HepG2 (cell line): ENCODE results near the gene VPS18. TPM values are rescaled to one million over a fixed set of nuclear protein-coding genes. Genes with fewer than 3 reads are reported as not detected.
A peak's percentile ranks its signal among the peaks of the same experiment; 100 is the strongest.

Experiments used
- CREB1 ChIP-seq, 2 experiments: fragments of 450-650 bp in 1 of 2; IDR thresholded peaks; 2 replicates each; pipeline ENCODE4 v1.6.1; 2016 to 2017; ENCODE audit warnings: control low read depth in 1 of 2, mild to moderate bottlenecking in 1 of 2, missing compliant biosample characterization in 1 of 2, missing genetic modification characterization in 1 of 2
- CREM ChIP-seq, 2 experiments: sonication (generic) in 1 of 2; formaldehyde crosslinking in 1 of 2; IDR thresholded peaks; 2 replicates each; pipeline versions ENCODE4 v1.4.0 to v1.6.1; 2016 to 2020; ENCODE audit warnings: antibody characterized with exemption in 1 of 2, mild to moderate bottlenecking in 1 of 2, missing genetic modification reagents in 1 of 2
- EHMT2 ChIP-seq: fragments of 200-600 bp; sonication (generic); IDR thresholded peaks from 2 replicates; pipeline ENCODE4 v1.7.0; 2017; ENCODE audit warnings: antibody characterized with exemption, low read depth, low read length, borderline replicate concordance
- FOXA3 ChIP-seq: IDR thresholded peaks from 2 replicates; pipeline ENCODE4 v1.6.1; 2016; ENCODE audit warnings: missing genetic modification reagents, missing compliant biosample characterization
- HCFC1 ChIP-seq: fragments of 150-350 bp; IDR thresholded peaks from 2 replicates; pipeline ENCODE4 v1.6.1; 2014; ENCODE audit warnings: low read depth, low read length
- NONO ChIP-seq, 2 experiments: fragments of 450-650 bp in 1 of 2; sonication (generic) in 1 of 2; formaldehyde crosslinking in 1 of 2; IDR thresholded peaks in 1 of 2; conservative IDR thresholded peaks in 1 of 2; 2 replicates each; pipeline versions ENCODE4 v1.6.1 to v1.8.0; 2017 to 2022; ENCODE audit warnings: mild to moderate bottlenecking in 1 of 2, missing genetic modification reagents in 1 of 2, moderate library complexity in 1 of 2
- SP2 ChIP-seq: sonication (generic); formaldehyde crosslinking; IDR thresholded peaks from 2 replicates; pipeline ENCODE4 v1.5.1; 2020; ENCODE audit warnings: mild to moderate bottlenecking, missing genetic modification reagents
- ZBTB20 ChIP-seq: sonication (generic); formaldehyde crosslinking; IDR thresholded peaks from 2 replicates; pipeline ENCODE4 v1.8.1; 2023; ENCODE audit warnings: missing genetic modification reagents, low read depth, mild to moderate bottlenecking, borderline replicate concordance
- ZFP41 ChIP-seq: sonication (generic); formaldehyde crosslinking; IDR thresholded peaks from 2 replicates; pipeline ENCODE4 v1.4.0; 2020; ENCODE audit warnings: mild to moderate bottlenecking, missing genetic modification reagents, borderline replicate concordance
- ZNF253 ChIP-seq: sonication (generic); formaldehyde crosslinking; IDR thresholded peaks from 2 replicates; pipeline ENCODE4 v1.8.0; 2022; ENCODE audit warnings: mild to moderate bottlenecking, missing genetic modification reagents, borderline replicate concordance
- ZNF333 ChIP-seq: sonication (generic); formaldehyde crosslinking; IDR thresholded peaks from 2 replicates; pipeline ENCODE4 v1.4.0; 2020; ENCODE audit warnings: mild to moderate bottlenecking, missing genetic modification reagents, borderline replicate concordance
- polyA plus RNA-seq, 8 experiments: library from polyadenylated mRNA; depleted of rRNA in 3 of 8; stranded (reverse) in 7 of 8; unstranded in 1 of 8; fragments of >200 nt; fragmentation: Illumina TruSeq in 4 of 8; extraction: Trizol in 4 of 8; gene quantifications; 2 replicates each; pipeline versions ENCODE4 v1.2.1 to v1.2.3, GENCODE V29; 2011 to 2016; ENCODE audit warnings: low read depth in 4 of 8, missing spikeins in 1 of 8, mixed read lengths in 1 of 8; ENCODE audit not compliant: insufficient read depth in 1 of 8
- total RNA-seq, 5 experiments: library from RNA; depleted of rRNA; stranded (reverse); fragments of >200 nt; fragmentation: Illumina TruSeq; extraction: Trizol; gene quantifications; 2 replicates each; pipeline ENCODE4 v1.2.3, GENCODE V29; 2016; ENCODE audit warnings: low read depth in 1 of 5
- TF ChIP-seq, protein P1 (sequence below): sonication (generic); formaldehyde crosslinking; IDR thresholded peaks from one replicate; pipeline ENCODE4 v1.5.1; 2020; ENCODE audit warnings: mild to moderate bottlenecking, missing genetic modification reagents; ENCODE audit errors: not compliant biosample characterization
- TF ChIP-seq, protein P2 (sequence below): sonication (generic); formaldehyde crosslinking; conservative IDR thresholded peaks from 2 replicates; pipeline ENCODE4 v1.4.0; 2020; ENCODE audit warnings: missing genetic modification reagents
- TF ChIP-seq, protein P3 (sequence below), 2 experiments: sonication (generic) in 1 of 2; formaldehyde crosslinking in 1 of 2; IDR thresholded peaks; 2 replicates each; pipeline versions ENCODE4 v1.5.1 to v1.6.1; 2011 to 2020; ENCODE audit warnings: borderline replicate concordance in 1 of 2, low read depth in 1 of 2, low read length in 1 of 2, mild to moderate bottlenecking in 1 of 2, missing genetic modification reagents in 1 of 2, moderate library complexity in 1 of 2

Gene VPS18
- total and polyA plus RNA-seq, 2 of the 13 experiments (the other 11 are each of a cell fraction or from before 2014, with no cell fraction given) = 5.8 to 17.0 TPM

DNA sequence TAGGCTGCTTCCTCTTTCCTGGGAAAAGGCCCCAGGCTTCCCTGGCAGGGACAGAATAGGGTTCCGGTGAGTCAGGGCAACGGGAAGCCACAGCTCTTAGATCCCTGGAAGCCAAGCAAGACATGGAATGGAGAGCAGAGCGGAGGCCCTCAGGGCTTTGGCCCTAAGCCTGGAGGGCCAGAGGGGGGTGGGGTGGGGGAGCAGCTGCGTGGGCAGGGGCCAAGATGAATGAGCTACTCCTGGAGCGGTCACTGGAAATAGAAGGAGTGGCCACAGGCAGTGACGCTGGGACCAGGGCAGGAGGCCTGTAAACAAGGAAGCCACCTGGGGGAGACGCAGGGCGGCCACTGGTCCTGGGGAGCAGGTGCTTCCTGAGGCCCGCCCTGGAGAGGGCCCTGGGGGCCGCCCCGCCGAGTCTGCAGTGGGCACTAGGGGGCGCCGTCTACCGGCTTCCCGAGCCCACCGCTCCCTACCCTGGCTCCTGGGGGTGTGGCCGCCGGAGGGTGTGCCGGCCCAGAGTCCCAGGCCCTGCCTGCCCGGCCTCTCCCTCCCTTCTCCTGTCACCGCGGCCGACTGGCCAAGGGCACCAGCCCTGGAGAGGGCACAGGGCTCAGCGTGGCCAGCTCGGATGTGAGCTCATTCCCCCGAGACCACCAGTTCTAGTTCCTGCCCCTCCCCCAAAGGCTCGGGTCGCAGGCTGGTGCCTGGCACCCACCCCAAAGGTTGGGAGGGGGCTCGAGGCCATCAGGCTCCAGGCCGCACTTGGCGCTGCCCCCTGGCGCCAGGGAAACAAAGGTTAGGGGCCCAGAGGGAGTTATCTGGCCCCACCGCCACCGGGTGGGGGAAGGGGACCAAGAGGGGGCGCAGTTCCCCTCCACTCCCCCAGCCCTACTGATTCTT, 12.1 kb downstream of the VPS18 start (continued):
- TF ChIP-seq, protein P1, sequence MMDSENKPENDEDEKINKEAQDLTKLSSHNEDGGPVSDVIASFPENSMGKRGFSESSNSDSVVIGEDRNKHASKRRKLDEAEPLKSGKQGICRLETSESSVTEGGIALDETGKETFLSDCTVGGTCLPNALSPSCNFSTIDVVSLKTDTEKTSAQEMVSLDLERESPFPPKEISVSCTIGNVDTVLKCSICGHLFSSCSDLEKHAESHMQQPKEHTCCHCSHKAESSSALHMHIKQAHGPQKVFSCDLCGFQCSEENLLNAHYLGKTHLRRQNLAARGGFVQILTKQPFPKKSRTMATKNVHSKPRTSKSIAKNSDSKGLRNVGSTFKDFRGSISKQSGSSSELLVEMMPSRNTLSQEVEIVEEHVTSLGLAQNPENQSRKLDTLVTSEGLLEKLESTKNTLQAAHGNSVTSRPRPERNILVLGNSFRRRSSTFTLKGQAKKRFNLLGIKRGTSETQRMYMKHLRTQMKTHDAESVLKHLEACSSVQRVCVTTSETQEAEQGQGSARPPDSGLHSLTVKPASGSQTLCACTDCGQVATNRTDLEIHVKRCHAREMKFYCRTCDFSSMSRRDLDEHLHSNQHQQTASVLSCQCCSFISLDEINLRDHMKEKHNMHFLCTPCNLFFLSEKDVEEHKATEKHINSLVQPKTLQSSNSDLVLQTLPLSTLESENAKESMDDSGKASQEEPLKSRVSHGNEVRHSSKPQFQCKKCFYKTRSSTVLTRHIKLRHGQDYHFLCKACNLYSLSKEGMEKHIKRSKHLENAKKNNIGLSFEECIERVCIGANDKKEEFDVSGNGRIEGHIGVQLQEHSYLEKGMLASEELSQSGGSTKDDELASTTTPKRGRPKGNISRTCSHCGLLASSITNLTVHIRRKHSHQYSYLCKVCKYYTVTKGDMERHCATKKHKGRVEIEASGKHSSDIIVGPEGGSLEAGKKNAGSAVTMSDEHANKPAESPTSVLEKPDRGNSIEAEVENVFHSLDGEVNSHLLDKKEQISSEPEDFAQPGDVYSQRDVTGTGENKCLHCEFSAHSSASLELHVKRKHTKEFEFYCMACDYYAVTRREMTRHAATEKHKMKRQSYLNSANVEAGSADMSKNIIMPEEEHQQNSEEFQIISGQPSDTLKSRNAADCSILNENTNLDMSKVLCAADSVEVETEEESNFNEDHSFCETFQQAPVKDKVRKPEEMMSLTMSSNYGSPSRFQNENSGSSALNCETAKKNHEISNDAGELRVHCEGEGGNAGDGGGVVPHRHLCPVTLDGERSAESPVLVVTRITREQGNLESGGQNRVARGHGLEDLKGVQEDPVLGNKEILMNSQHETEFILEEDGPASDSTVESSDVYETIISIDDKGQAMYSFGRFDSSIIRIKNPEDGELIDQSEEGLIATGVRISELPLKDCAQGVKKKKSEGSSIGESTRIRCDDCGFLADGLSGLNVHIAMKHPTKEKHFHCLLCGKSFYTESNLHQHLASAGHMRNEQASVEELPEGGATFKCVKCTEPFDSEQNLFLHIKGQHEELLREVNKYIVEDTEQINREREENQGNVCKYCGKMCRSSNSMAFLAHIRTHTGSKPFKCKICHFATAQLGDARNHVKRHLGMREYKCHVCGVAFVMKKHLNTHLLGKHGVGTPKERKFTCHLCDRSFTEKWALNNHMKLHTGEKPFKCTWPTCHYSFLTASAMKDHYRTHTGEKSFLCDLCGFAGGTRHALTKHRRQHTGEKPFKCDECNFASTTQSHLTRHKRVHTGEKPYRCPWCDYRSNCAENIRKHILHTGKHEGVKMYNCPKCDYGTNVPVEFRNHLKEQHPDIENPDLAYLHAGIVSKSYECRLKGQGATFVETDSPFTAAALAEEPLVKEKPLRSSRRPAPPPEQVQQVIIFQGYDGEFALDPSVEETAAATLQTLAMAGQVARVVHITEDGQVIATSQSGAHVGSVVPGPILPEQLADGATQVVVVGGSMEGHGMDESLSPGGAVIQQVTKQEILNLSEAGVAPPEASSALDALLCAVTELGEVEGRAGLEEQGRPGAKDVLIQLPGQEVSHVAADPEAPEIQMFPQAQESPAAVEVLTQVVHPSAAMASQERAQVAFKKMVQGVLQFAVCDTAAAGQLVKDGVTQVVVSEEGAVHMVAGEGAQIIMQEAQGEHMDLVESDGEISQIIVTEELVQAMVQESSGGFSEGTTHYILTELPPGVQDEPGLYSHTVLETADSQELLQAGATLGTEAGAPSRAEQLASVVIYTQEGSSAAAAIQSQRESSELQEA = peak; percentile 39
- no peak for TF ChIP-seq EHMT2
- TF ChIP-seq ZNF253 (CRISPR knock-in tag) = no peak
- no peak for TF ChIP-seq ZFP41 (CRISPR knock-in tag)
- no peak for TF ChIP-seq ZBTB20 (CRISPR knock-in tag)
- TF ChIP-seq FOXA3 (CRISPR knock-in tag) = no peak
- no peak for TF ChIP-seq ZNF333 (CRISPR knock-in tag)
- TF ChIP-seq CREM (IDR thresholded peaks at IDR 0.05) = no peak
- no peak for TF ChIP-seq CREM (CRISPR knock-in tag; IDR thresholded peaks at IDR 0.05)
- TF ChIP-seq, protein P2, sequence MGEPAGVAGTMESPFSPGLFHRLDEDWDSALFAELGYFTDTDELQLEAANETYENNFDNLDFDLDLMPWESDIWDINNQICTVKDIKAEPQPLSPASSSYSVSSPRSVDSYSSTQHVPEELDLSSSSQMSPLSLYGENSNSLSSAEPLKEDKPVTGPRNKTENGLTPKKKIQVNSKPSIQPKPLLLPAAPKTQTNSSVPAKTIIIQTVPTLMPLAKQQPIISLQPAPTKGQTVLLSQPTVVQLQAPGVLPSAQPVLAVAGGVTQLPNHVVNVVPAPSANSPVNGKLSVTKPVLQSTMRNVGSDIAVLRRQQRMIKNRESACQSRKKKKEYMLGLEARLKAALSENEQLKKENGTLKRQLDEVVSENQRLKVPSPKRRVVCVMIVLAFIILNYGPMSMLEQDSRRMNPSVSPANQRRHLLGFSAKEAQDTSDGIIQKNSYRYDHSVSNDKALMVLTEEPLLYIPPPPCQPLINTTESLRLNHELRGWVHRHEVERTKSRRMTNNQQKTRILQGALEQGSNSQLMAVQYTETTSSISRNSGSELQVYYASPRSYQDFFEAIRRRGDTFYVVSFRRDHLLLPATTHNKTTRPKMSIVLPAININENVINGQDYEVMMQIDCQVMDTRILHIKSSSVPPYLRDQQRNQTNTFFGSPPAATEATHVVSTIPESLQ = no peak
- no peak; the same call in 1 of the 2 replicates for TF ChIP-seq HCFC1
- no peak for TF ChIP-seq CREB1 (IDR thresholded peaks at IDR 0.05)
- no peak for TF ChIP-seq CREB1 (CRISPR knock-in tag; IDR thresholded peaks at IDR 0.05)
- TF ChIP-seq, protein P3, sequence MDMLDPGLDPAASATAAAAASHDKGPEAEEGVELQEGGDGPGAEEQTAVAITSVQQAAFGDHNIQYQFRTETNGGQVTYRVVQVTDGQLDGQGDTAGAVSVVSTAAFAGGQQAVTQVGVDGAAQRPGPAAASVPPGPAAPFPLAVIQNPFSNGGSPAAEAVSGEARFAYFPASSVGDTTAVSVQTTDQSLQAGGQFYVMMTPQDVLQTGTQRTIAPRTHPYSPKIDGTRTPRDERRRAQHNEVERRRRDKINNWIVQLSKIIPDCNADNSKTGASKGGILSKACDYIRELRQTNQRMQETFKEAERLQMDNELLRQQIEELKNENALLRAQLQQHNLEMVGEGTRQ (IDR thresholded peaks at IDR 0.05; ENCODE audit: low read depth, low read length) = no peak
- TF ChIP-seq, protein P3 (CRISPR knock-in tag; IDR thresholded peaks at IDR 0.05; ENCODE audit: borderline replicate concordance) = no peak
- TF ChIP-seq NONO (IDR thresholded peaks at IDR 0.05) = no peak
- 0 out of 2 replicates have a peak, but pooled peaks have one; percentile 21 for TF ChIP-seq NONO (CRISPR knock-in tag; conservative IDR thresholded peaks at IDR 0.05)
- no peak for TF ChIP-seq SP2 (CRISPR knock-in tag)
